WTC11 (cell line): Measurements from ENCODE around the gene ZCWPW2. TPM values are rescaled to one million over a fixed set of nuclear protein-coding genes. Genes with fewer than 3 reads are reported as not detected.
A peak's percentile ranks its signal among the peaks of the same experiment; 100 is the strongest.

ENCODE experiments used
- ATAC-seq: fragments of 200-7000 bp; cut with Tn5 transposase; 2 replicates; pipeline ENCODE4 v1.10.0; 2021; ENCODE audit warnings: mild to moderate bottlenecking, moderate library complexity
- CTCF ChIA-PET: fragments of 300-600 bp; sonication (Branson Sonifier 250); formaldehyde crosslinking; loops from one replicate; lab custom pipeline; 2021; ENCODE audit warnings: antibody characterized with exemption; lab: Charles Lee
- POLR2A ChIA-PET: fragments of 350-600 bp; sonication (Branson Sonifier 250); formaldehyde crosslinking; loops from one replicate; lab custom pipeline; 2021; ENCODE audit warnings: antibody characterized with exemption; lab: Charles Lee
- DNase-seq: peaks from one replicate; pipeline ENCODE4 v3.0.0; 2021; ENCODE audit warnings: low spot score
- H3K27ac Mint-ChIP-seq: 2 replicates; pipeline ENCODE4 v1.8.0; 2021; ENCODE audit warnings: mixed read lengths
- H3K27me3 Mint-ChIP-seq: 2 replicates; pipeline ENCODE4 v1.8.0; 2021; ENCODE audit warnings: low read depth, mild to moderate bottlenecking, moderate library complexity, mixed read lengths
- H3K36me3 Mint-ChIP-seq: 2 replicates; pipeline ENCODE4 v1.8.0; 2021; ENCODE audit warnings: mixed read lengths
- H3K4me1 Mint-ChIP-seq: 2 replicates; pipeline ENCODE4 v1.8.0; 2022; ENCODE audit warnings: mixed read lengths
- H3K4me3 Mint-ChIP-seq: 2 replicates; pipeline ENCODE4 v1.8.0; 2021; ENCODE audit warnings: mild to moderate bottlenecking, moderate library complexity, mixed read lengths
- H3K9me3 Mint-ChIP-seq: 2 replicates; pipeline ENCODE4 v1.8.0; 2021; ENCODE audit warnings: mixed read lengths
- AR ChIP-seq: fragments of 250-450 bp; sonication (Bioruptor Pico); IDR thresholded peaks from 2 replicates; pipeline ENCODE4 v1.9.0; 2021; ENCODE audit warnings: mild to moderate bottlenecking
- CREB1 ChIP-seq: sonication (generic); formaldehyde crosslinking; IDR thresholded peaks from 2 replicates; pipeline ENCODE4 v1.8.0; 2023; ENCODE audit warnings: mild to moderate bottlenecking, missing genetic modification reagents
- CTCF ChIP-seq: fragments of 200-600 bp; IDR thresholded peaks from 2 replicates; pipeline ENCODE4 v1.8.0; 2022; ENCODE audit warnings: antibody characterized with exemption
- ERG ChIP-seq: fragments of 250-450 bp; sonication (Bioruptor Pico); IDR thresholded peaks from 2 replicates; pipeline ENCODE4 v1.8.0; 2021; ENCODE audit warnings: mild to moderate bottlenecking
- FOXP1 ChIP-seq: sonication (generic); formaldehyde crosslinking; IDR thresholded peaks from 2 replicates; pipeline ENCODE4 v1.8.0; 2022; ENCODE audit warnings: missing genetic modification reagents, mild to moderate bottlenecking, moderate library complexity, borderline replicate concordance
- IRF1 ChIP-seq: sonication (generic); formaldehyde crosslinking; IDR thresholded peaks from 2 replicates; pipeline ENCODE4 v1.8.0; 2023; ENCODE audit warnings: missing genetic modification reagents
- MAX ChIP-seq: sonication (generic); formaldehyde crosslinking; IDR thresholded peaks from 2 replicates; pipeline ENCODE4 v1.8.0; 2022; ENCODE audit warnings: mild to moderate bottlenecking, missing genetic modification reagents
- NFE2L1 ChIP-seq: sonication (generic); formaldehyde crosslinking; IDR thresholded peaks from 2 replicates; pipeline ENCODE4 v1.8.1; 2023; ENCODE audit warnings: missing genetic modification reagents
- NFYB ChIP-seq: sonication (generic); formaldehyde crosslinking; conservative IDR thresholded peaks from 2 replicates; pipeline ENCODE4 v1.8.0; 2022; ENCODE audit warnings: low read depth, missing genetic modification reagents
- NR1H2 ChIP-seq: sonication (generic); formaldehyde crosslinking; IDR thresholded peaks from 2 replicates; pipeline ENCODE4 v1.9.0; 2021; ENCODE audit warnings: mild to moderate bottlenecking, moderate library complexity, missing genetic modification reagents
- PRRX2 ChIP-seq: fragments of 250-450 bp; sonication (Bioruptor Pico); IDR thresholded peaks from 2 replicates; pipeline ENCODE4 v1.8.0; 2021; ENCODE audit warnings: mild to moderate bottlenecking
- TCF7 ChIP-seq: sonication (generic); formaldehyde crosslinking; IDR thresholded peaks from 2 replicates; pipeline ENCODE4 v1.8.0; 2022; ENCODE audit warnings: mild to moderate bottlenecking, low read depth, missing genetic modification reagents, moderate library complexity
- TP53 ChIP-seq: sonication (generic); formaldehyde crosslinking; IDR thresholded peaks from 2 replicates; pipeline ENCODE4 v1.8.1; 2023; ENCODE audit warnings: mild to moderate bottlenecking, missing genetic modification reagents
- ZNF219 ChIP-seq: sonication (generic); formaldehyde crosslinking; IDR thresholded peaks from 2 replicates; pipeline ENCODE4 v1.8.0; 2023; ENCODE audit warnings: missing genetic modification reagents, mild to moderate bottlenecking, borderline replicate concordance
- ZNF317 ChIP-seq: sonication (generic); formaldehyde crosslinking; IDR thresholded peaks from 2 replicates; pipeline ENCODE4 v1.8.1; 2023; ENCODE audit warnings: low read depth, mild to moderate bottlenecking, moderate library complexity, missing genetic modification reagents, borderline replicate concordance
- total RNA-seq: library from RNA; stranded (reverse); gene quantifications from 3 replicates; pipeline ENCODE4 v1.2.3, GENCODE V29; 2021
- TF ChIP-seq, protein P1 (sequence below): sonication (generic); formaldehyde crosslinking; IDR thresholded peaks from 2 replicates; pipeline ENCODE4 v1.8.1; 2022; ENCODE audit warnings: mild to moderate bottlenecking, missing genetic modification reagents, moderate library complexity, borderline replicate concordance
- TF ChIP-seq, protein P2 (sequence below): sonication (generic); formaldehyde crosslinking; IDR thresholded peaks from 2 replicates; pipeline ENCODE4 v1.8.1; 2022; ENCODE audit warnings: mild to moderate bottlenecking, moderate library complexity, missing genetic modification reagents
- TF ChIP-seq, protein P3 (sequence below): sonication (generic); formaldehyde crosslinking; IDR thresholded peaks from 2 replicates; pipeline ENCODE4 v1.8.1; 2022; ENCODE audit warnings: low read depth, mild to moderate bottlenecking, moderate library complexity, missing genetic modification reagents, borderline replicate concordance
- TF ChIP-seq, protein P4 (sequence below): sonication (generic); formaldehyde crosslinking; IDR thresholded peaks from 2 replicates; pipeline ENCODE4 v1.8.1; 2023; ENCODE audit warnings: mild to moderate bottlenecking, missing genetic modification reagents, moderate library complexity
- TF ChIP-seq, protein P5 (sequence below): fragments of 250-450 bp; sonication (Bioruptor Pico); IDR thresholded peaks from 2 replicates; pipeline ENCODE4 v1.9.0; 2021; ENCODE audit warnings: mild to moderate bottlenecking

The ZCWPW2 gene
- total RNA-seq, 1 experiment from 2014 or later = 0.22 TPM

- peak; percentile 95 for ATAC-seq
- H3K9me3 Mint-ChIP-seq = peaks cover 20% of the 10 kb centered on the region
- TF ChIP-seq, protein P1, sequence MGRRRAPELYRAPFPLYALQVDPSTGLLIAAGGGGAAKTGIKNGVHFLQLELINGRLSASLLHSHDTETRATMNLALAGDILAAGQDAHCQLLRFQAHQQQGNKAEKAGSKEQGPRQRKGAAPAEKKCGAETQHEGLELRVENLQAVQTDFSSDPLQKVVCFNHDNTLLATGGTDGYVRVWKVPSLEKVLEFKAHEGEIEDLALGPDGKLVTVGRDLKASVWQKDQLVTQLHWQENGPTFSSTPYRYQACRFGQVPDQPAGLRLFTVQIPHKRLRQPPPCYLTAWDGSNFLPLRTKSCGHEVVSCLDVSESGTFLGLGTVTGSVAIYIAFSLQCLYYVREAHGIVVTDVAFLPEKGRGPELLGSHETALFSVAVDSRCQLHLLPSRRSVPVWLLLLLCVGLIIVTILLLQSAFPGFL = no peak
- no peak for TF ChIP-seq AR
- no peak for TF ChIP-seq MAX
- TF ChIP-seq, protein P2, sequence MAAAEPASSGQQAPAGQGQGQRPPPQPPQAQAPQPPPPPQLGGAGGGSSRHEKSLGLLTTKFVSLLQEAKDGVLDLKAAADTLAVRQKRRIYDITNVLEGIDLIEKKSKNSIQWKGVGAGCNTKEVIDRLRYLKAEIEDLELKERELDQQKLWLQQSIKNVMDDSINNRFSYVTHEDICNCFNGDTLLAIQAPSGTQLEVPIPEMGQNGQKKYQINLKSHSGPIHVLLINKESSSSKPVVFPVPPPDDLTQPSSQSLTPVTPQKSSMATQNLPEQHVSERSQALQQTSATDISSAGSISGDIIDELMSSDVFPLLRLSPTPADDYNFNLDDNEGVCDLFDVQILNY (CRISPR knock-in tag) = no peak
- TF ChIP-seq, protein P3, sequence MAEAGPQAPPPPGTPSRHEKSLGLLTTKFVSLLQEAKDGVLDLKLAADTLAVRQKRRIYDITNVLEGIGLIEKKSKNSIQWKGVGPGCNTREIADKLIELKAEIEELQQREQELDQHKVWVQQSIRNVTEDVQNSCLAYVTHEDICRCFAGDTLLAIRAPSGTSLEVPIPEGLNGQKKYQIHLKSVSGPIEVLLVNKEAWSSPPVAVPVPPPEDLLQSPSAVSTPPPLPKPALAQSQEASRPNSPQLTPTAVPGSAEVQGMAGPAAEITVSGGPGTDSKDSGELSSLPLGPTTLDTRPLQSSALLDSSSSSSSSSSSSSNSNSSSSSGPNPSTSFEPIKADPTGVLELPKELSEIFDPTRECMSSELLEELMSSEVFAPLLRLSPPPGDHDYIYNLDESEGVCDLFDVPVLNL (CRISPR knock-in tag) = no peak
- TF ChIP-seq ZNF219 (CRISPR knock-in tag) = no peak
- no peak for TF ChIP-seq FOXP1
- TF ChIP-seq PRRX2 (CRISPR knock-in tag) = no peak
- TF ChIP-seq IRF1 (CRISPR knock-in tag) = no peak
- ChIA-PET POLR2A (no interaction called here), CTCF (no interaction called here)
- no peaks in the 10 kb centered on the region for H3K36me3 Mint-ChIP-seq
- no peak for DNase-seq
- no peak overlapping the region for H3K4me3 Mint-ChIP-seq
- H3K27ac Mint-ChIP-seq = no peak overlapping the region
- no peaks in the 10 kb centered on the region for H3K27me3 Mint-ChIP-seq
- no peaks in the 10 kb centered on the region for H3K4me1 Mint-ChIP-seq
Observed at GRCh38 chr3:28388978-28389377, 40.5 kb downstream of the ZCWPW2 start.

- Mint-ChIP-seq H3K9me3 (peaks cover 67% of the 10 kb centered on the region), H3K27ac (no peak overlapping the region), H3K4me3 (no peak overlapping the region), H3K27me3 (peaks cover 4% of the 10 kb centered on the region; the same call in 1 of the 2 replicates), H3K36me3 (peaks cover 6% of the 10 kb centered on the region; the same call in 1 of the 2 replicates), H3K4me1 (no peaks in the 10 kb centered on the region)
- TF ChIP-seq NR1H2 (CRISPR knock-in tag) = no peak
- no peak for TF ChIP-seq CREB1 (CRISPR knock-in tag)
- DNase-seq (no peak), ATAC-seq (no peak)
- ChIA-PET POLR2A (no interaction called here), CTCF (no interaction called here)
Observed at GRCh38 chr3:28399206-28399605, 50.7 kb downstream of the ZCWPW2 start.

GRCh38 chr3:28406241-28406640, 57.7 kb downstream of the ZCWPW2 start:
- DNase-seq = no peak
- no peak for ATAC-seq
- no peaks in the 10 kb centered on the region; the same call in 1 of the 2 replicates for H3K27me3 Mint-ChIP-seq
- H3K36me3 Mint-ChIP-seq = no peaks in the 10 kb centered on the region
- no peak overlapping the region for H3K27ac Mint-ChIP-seq
- ChIA-PET POLR2A (no interaction called here), CTCF (no interaction called here)
- no peaks in the 10 kb centered on the region for H3K4me1 Mint-ChIP-seq
- H3K4me3 Mint-ChIP-seq = no peak overlapping the region
- H3K9me3 Mint-ChIP-seq = peaks cover 34% of the 10 kb centered on the region
- TF ChIP-seq TCF7 (CRISPR knock-in tag) = no peak
- TF ChIP-seq, protein P4, sequence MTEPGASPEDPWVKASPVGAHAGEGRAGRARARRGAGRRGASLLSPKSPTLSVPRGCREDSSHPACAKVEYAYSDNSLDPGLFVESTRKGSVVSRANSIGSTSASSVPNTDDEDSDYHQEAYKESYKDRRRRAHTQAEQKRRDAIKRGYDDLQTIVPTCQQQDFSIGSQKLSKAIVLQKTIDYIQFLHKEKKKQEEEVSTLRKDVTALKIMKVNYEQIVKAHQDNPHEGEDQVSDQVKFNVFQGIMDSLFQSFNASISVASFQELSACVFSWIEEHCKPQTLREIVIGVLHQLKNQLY (CRISPR knock-in tag) = no peak
- TF ChIP-seq ERG (CRISPR knock-in tag) = no peak
- TF ChIP-seq, protein P5, sequence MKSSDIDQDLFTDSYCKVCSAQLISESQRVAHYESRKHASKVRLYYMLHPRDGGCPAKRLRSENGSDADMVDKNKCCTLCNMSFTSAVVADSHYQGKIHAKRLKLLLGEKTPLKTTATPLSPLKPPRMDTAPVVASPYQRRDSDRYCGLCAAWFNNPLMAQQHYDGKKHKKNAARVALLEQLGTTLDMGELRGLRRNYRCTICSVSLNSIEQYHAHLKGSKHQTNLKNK (CRISPR knock-in tag) = no peak
- no peak for TF ChIP-seq NFE2L1 (CRISPR knock-in tag)
- TF ChIP-seq CTCF = no peak
- TF ChIP-seq NFYB (CRISPR knock-in tag) = no peak
- TF ChIP-seq TP53 (CRISPR knock-in tag) = no peak
- TF ChIP-seq ZNF317 = no peak
